ENCODE results near the gene FBXO17. TPM values are rescaled to one million over a fixed set of nuclear protein-coding genes. Genes with fewer than 3 reads are reported as not detected.

Gene FBXO17
- total and polyA plus RNA-seq, 2 of the 13 experiments (the other 11 are each of a cell fraction or from before 2014, with no cell fraction given) = 22.1 to 58.7 TPM

- TF ChIP-seq ZNF280B (CRISPR knock-in tag; IDR thresholded peaks at IDR 0.05; ENCODE audit: borderline replicate concordance) (no peak), ZFP82 (CRISPR knock-in tag; IDR thresholded peaks at IDR 0.05; ENCODE audit: borderline replicate concordance) (no peak), BCL6 (CRISPR knock-in tag; IDR thresholded peaks at IDR 0.05) (0 out of 2 replicates have a peak, but pooled peaks have one; percentile 20), ZNF234 (CRISPR knock-in tag; conservative IDR thresholded peaks at IDR 0.05) (no peak), ZNF879 (CRISPR knock-in tag; IDR thresholded peaks at IDR 0.05) (no peak), ZNF839 (CRISPR knock-in tag; IDR thresholded peaks at IDR 0.05; ENCODE audit: borderline replicate concordance) (no peak), ZNF770 (CRISPR knock-in tag; IDR thresholded peaks at IDR 0.05) (peak; percentile 66; the same call in 1 of the 2 replicates), ZNF337 (CRISPR knock-in tag; IDR thresholded peaks at IDR 0.05; ENCODE audit: borderline replicate concordance, low read depth) (no peak), FOXO4 (CRISPR knock-in tag; conservative IDR thresholded peaks at IDR 0.05) (no peak), ZNF878 (CRISPR knock-in tag; IDR thresholded peaks at IDR 0.05) (no peak), SOX6 (IDR thresholded peaks at IDR 0.05) (no peak), SOX6 (CRISPR knock-in tag; IDR thresholded peaks at IDR 0.05) (no peak), POLR2G (IDR thresholded peaks at IDR 0.05; ENCODE audit: low read depth, low read length) (peak; percentile 59), CC2D1A (CRISPR knock-in tag; IDR thresholded peaks at IDR 0.05) (no peak), KDM5A (IDR thresholded peaks at IDR 0.05; ENCODE audit: borderline replicate concordance, low read length) (no peak), FOXK1 (CRISPR knock-in tag; IDR thresholded peaks at IDR 0.05; ENCODE audit: borderline replicate concordance, low read depth) (no peak), DNMT1 (CRISPR knock-in tag; IDR thresholded peaks at IDR 0.05) (no peak), BRCA1 (CRISPR knock-in tag; IDR thresholded peaks at IDR 0.05) (no peak), FUBP1 (CRISPR knock-in tag; IDR thresholded peaks at IDR 0.05; ENCODE audit: borderline replicate concordance) (no peak)
Measured at GRCh38 chr19:38952395-38953165, 23.0 kb downstream of the FBXO17 start (continued).
